HS-5 (cell line): Measurements from ENCODE around the gene SLC35E4.
"Not testable (repeated sequence)": the region's sequence is repeated elsewhere in the genome, so short reads cannot be mapped to it uniquely, and the experiment has no call there.

ENCODE experiments used
- DNase-seq: peaks from one replicate; pipeline ENCODE4 v3.0.0-alpha.2; 2012; ENCODE audit warnings: low read depth

The SLC35E4 gene

GRCh38 chr22:30635273-30636225, at the start of gene SLC35E4:
TSS of gene SLC35E4 (plus strand) at chr22:30635781. CDS start at chr22:30636451, 670 bp downstream.
- DNase-seq: peak; percentile 58

GRCh38 chr22:30586414-30586813, 49.2 kb upstream of the SLC35E4 start:
- DNase-seq: no peak

- no peak for DNase-seq
Observed at GRCh38 chr22:30591191-30591587, 44.4 kb upstream of the SLC35E4 start.

- peak; percentile 98 for DNase-seq
Observed at GRCh38 chr22:30591588-30592359, 43.8 kb upstream of the SLC35E4 start, which contains the start of gene PES1. TSS of gene PES1 (minus strand) at chr22:30591910. CDS start at chr22:30591833, 77 bp downstream.

GRCh38 chr22:30592360-30592713, 43.2 kb upstream of the SLC35E4 start:
- not testable (repeated sequence) for DNase-seq

GRCh38 chr22:30596199-30596598, 39.4 kb upstream of the SLC35E4 start:
- DNase-seq: no peak

- no peak for DNase-seq
Observed at GRCh38 chr22:30596886-30597285, 38.7 kb upstream of the SLC35E4 start.

- DNase-seq: no peak
Observed at GRCh38 chr22:30598986-30599385, 36.6 kb upstream of the SLC35E4 start.

GRCh38 chr22:30600921-30601320, 34.7 kb upstream of the SLC35E4 start:
- DNase-seq: no peak

- no peak for DNase-seq
Observed at GRCh38 chr22:30601464-30601863, 34.1 kb upstream of the SLC35E4 start.

- no peak for DNase-seq
Observed at GRCh38 chr22:30602049-30602448, 33.5 kb upstream of the SLC35E4 start.

- DNase-seq: no peak
Observed at GRCh38 chr22:30603801-30604200, 31.8 kb upstream of the SLC35E4 start.

GRCh38 chr22:30604723-30605122, 30.9 kb upstream of the SLC35E4 start:
- no peak for DNase-seq

- no peak for DNase-seq
Observed at GRCh38 chr22:30605449-30606110, 30.0 kb upstream of the SLC35E4 start.

- no peak for DNase-seq
Observed at GRCh38 chr22:30606455-30607299, 28.9 kb upstream of the SLC35E4 start, which contains the start of gene TCN2. TSS of gene TCN2 (plus strand) at chr22:30607174. CDS start at chr22:30607332, 158 bp downstream.

GRCh38 chr22:30607300-30607930, 28.2 kb upstream of the SLC35E4 start:
- DNase-seq: no peak

GRCh38 chr22:30607939-30608338, 27.6 kb upstream of the SLC35E4 start:
- DNase-seq: no peak

- peak; percentile 74 for DNase-seq
Observed at GRCh38 chr22:30609260-30610185, 26.1 kb upstream of the SLC35E4 start.

GRCh38 chr22:30610299-30610698, 25.3 kb upstream of the SLC35E4 start:
- DNase-seq: no peak

- no peak for DNase-seq
Observed at GRCh38 chr22:30611197-30611596, 24.4 kb upstream of the SLC35E4 start.
